ENCODE data around the gene RHBG.

Gene RHBG

GRCh38 chr1:156386949-156387869 lies 18.2 kb downstream of the RHBG start:
- DNase-seq, result no peak

DNA sequence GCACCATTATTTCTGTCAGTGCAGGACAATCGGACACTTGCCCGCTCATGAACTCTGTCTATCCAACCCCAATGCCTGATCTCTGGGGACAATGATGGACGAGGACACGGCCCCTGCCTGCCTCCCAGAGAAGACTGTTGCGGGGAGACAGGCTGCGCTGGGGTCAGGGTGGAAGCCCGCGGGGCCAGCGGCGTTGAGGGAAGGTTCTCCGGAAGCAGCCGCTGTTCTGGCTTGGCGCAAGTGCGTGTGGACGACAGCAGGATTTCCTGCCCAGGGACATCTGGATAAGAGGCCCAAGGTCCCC lies 18.8 kb downstream of the RHBG start:
- DNase-seq, result no peak

DNA sequence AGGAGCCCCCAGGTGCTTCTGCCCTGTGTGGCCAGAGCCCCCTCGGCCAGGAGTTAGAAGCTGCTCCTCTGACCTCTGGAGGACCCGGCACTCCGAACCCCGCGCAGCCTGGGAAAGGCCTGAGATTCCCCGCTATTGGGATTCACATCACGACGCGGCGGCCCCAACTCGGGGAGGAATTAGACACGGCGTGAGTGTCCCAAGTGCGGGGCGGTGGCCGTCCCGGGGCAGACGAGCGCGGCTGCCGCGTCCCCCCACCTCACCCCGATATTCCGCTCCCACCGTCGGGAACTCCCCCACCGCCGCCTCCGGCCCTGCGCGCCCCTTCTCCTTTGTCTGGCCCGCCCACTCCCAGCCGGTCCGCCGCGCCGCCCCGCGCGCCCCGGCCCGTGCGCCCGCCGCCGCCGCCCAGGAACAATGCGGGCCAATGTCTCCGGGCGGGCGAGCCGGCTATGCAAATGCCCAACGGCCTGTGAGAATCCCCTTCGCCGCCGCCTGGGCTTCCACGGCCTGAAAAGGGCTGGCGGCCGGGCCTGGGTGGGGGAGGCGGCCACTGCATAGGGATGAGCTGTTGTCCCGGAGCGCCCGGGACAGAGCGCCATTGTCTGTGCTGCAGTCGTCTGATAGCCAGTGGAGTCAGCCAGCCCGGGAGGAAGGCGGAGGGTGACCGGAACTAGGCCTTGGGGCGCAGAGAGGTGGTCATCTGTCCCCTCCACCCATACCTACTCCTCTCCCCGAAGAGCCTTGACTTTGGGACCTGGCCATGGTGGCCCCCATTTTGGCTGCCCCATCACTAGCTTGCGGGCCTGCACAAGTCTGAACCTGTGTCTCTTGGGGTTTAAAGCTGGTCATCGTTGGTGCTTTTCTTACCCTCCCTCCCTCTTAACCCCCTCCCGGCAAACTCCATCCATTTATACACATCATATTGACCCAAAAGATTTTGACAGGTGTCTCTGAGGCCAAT lies 19.4 kb downstream of the RHBG start:
- no peak for DNase-seq

GRCh38 chr1:156389311-156389710 lies 20.3 kb downstream of the RHBG start:
- no peak for DNase-seq

- DNase-seq, result peak; percentile 19
Measured at GRCh38 chr1:156390469-156391365, 21.7 kb downstream of the RHBG start.

GRCh38 chr1:156391366-156391677 lies 22.3 kb downstream of the RHBG start:
- DNase-seq, result no peak

GRCh38 chr1:156391701-156392100 lies 22.7 kb downstream of the RHBG start:
- DNase-seq, result no peak

GRCh38 chr1:156392452-156392853 lies 23.4 kb downstream of the RHBG start:
- no peak for DNase-seq

DNA sequence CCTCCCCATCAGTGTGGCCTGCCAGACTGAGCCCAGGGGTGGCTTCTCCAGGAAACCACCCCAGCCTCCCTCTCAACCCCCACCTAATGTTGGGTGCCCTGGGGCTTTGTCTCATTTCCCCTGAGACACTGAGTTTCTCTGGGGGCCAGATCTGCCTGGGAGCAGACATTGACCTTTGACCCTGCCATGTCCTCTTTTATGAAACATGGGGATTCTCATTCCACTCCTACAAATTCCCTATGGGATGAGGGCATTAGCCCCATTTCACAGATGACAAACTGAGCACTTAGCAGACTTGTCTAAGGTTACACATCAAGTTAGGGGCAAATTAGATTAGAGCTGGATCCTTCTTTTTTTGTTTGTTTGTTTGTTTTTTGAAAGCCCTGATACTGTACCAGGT lies 24.1 kb downstream of the RHBG start:
- DNase-seq, result no peak

- DNase-seq, result no peak
Measured at GRCh38 chr1:156394082-156394481, 25.1 kb downstream of the RHBG start.

DNA sequence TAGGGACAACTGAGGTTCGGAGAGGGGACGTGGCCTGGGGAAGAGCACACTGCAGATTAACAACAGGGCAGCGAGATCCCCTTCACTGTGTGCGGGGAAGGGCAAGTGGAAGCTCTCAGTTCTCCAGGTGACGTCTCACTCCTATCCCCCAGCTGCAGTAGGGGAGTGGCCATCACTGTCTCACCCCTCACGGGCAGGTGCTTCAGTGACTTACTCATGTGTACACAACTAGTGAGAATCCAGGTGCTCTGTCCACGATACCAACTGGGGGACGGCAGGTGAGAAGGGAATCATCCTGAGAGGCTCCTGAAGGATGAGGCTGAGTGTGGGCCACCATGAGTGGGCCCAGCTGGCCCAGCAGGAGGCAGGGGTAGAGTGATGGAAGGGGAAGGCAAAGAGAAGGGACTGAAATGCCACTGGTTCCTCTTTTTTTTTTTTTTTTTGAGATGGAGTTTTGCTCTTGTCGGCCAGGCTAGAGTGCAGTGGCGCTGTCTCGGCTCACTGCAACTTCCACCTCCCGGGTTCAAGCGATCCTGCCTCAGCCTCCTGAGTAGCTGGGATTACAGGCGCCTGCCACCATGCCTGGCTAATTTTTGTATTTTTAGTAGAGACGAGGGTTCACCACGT lies 25.9 kb downstream of the RHBG start:
- DNase-seq, result peak; percentile 70

- DNase-seq, result peak; percentile 15
Measured at GRCh38 chr1:156399355-156400125, 30.5 kb downstream of the RHBG start.

DNA sequence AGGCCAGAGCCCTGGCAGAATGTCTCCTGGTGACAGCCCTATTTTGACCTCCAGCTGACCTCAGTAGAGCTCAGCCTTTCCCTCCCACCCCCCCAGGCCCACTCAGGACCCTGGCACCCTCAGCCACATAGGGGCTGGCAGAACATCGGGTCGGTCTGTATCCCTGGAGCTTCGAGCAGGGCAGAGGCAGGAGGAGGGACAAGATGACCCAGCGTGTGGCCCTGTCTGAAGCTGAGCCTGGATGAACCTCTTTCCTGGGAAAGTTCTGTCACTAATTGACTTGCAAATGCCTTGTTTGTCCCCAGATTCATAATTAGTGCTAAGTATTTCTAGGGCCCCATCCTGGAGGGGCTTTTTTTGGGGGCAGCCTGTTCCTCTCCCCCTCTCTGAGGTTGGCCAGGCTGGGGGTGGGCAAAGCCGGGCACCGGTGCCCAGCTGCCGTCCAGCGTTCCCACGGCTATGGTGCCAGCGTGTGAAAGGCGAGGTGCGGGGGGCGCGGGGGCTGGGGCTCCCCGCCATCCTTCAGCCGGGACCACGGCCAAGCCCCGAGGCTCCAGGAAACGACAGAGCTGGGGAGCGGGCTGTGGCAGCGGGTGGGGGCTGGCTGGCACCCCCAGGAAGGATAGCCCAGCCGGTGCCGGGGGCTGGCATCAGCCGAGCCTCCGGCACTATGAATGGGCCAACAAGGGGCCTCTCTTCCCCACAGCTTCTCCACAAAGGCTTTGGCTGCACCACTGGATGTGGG lies 31.4 kb downstream of the RHBG start:
- DNase-seq, result no peak

GRCh38 chr1:156401041-156401574 lies 32.1 kb downstream of the RHBG start:
- DNase-seq, result no peak

DNA sequence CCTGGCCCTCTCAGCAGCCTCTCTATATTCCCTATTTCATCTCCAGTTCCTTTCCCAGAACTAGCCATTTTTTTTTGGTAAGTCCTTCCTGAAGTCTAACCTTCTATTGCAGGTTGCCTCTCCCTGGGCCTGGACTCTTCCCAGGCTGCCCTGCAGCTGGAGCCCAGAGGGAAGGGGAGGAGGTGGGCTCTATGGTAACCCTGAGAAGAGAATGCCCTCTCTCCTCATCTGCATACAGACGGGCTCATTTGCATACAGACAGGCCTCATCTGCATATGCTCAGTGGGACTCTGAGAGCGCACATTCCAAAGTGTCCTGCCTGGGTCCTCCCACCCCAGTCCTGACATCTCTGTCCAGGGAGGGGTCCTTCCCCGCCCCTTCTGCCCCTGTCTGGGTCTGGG lies 32.7 kb downstream of the RHBG start:
- DNase-seq, result peak; percentile 14

DNA sequence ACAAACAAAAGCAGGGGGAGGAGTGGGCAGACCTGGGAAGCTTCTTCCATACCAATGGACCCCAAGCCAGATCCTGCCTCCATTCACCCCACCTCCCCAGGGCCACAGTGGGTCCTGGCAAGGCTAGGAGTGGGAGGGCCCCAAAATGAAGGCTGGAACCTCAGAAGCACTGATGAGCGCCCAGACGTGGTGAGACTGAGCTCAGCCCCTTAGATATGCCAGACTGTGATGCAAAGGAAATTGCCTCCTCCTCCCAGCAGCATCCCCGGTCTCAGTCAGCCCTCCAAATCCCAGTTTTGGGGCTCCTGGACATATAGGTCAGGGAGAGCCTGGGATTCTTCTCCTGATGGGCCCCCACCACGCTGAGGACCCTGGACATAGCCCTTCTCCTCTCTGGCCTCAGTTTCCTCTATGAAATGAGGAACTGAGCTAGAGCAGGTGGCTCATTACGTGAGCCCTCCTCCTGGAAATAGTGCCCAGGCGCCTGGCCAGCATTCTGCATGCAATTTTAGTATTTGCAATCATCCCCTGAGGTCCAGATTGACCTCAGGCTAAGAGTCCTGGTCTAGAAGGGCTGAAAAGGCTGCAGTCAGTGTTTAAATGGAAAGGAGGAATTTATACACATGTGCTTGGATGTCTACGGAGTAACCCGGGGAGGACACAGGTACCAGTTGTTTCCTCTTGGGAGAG lies 33.5 kb downstream of the RHBG start:
- DNase-seq, result no peak

- no peak for DNase-seq
Measured at GRCh38 chr1:156405670-156406069, 36.7 kb downstream of the RHBG start.

DNA sequence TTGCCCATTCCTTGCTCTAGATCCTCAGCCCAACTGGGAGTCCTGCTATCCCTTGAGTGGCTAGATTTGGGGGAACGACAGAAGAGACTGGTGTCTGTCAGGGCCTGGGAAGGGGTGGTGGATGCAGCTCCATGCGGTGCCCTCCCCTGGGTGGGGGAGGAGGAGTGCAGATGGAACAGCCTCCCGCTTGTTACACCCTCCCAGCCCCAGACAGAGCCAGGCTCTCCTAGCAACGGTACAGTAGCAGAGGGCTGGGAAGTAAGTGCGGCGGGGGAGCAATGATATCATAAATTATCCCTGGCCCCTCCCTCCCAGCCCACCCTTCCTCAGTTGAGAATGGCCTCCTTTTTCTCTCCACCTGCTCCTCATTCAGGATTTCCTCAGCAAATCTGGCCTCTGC lies 37.2 kb downstream of the RHBG start:
- DNase-seq, result peak; percentile 69

- peak; percentile 61 for DNase-seq
Measured at GRCh38 chr1:156407344-156407743, 38.3 kb downstream of the RHBG start.

GRCh38 chr1:156407760-156408159 lies 38.7 kb downstream of the RHBG start:
- no peak for DNase-seq
